Fibroblast of skin of abdomen (primary cell): ENCODE measurements around the gene AK2.
A peak's percentile ranks its signal among the peaks of the same experiment; 100 is the strongest.
"Not testable (repeated sequence)": the region's sequence is repeated elsewhere in the genome, so short reads cannot be mapped to it uniquely, and the experiment has no call there.

Source experiments
- DNase-seq: peaks from one replicate; pipeline ENCODE4 v3.0.0-alpha.2; 2013

AK2 gene

GRCh38 chr1:33050221-33051076 is 13.8 kb upstream of the AK2 start:
- DNase-seq: peak; percentile 82

GRCh38 chr1:33049371-33049770 is 12.7 kb upstream of the AK2 start:
- DNase-seq: no peak

GRCh38 chr1:33048426-33048825 is 11.7 kb upstream of the AK2 start:
- DNase-seq: no peak

GRCh38 chr1:33047839-33048305 is 11.2 kb upstream of the AK2 start:
- peak; percentile 38 for DNase-seq

- DNase-seq: no peak
These were observed 10.6 kb upstream of the AK2 start for GRCh38 chr1:33047290-33047689.

- not testable (repeated sequence) for DNase-seq
These were observed 9.6 kb upstream of the AK2 start for GRCh38 chr1:33046234-33046633.

- DNase-seq: no peak
These were observed 9.1 kb upstream of the AK2 start for GRCh38 chr1:33045814-33046213.

GRCh38 chr1:33045246-33045645 is 8.6 kb upstream of the AK2 start:
- DNase-seq: no peak

- DNase-seq: no peak
These were observed 6.8 kb upstream of the AK2 start for GRCh38 chr1:33043267-33044092.

- no peak for DNase-seq
These were observed 6.1 kb upstream of the AK2 start for GRCh38 chr1:33042831-33043230.

GRCh38 chr1:33041026-33041425 is 4.3 kb upstream of the AK2 start:
- DNase-seq: no peak

- no peak for DNase-seq
These were observed 3.2 kb upstream of the AK2 start for GRCh38 chr1:33039840-33040239.

GRCh38 chr1:33036051-33036525 is 595 bp downstream of the AK2 start:
- peak; percentile 4 for DNase-seq

- no peak for DNase-seq
These were observed 4.4 kb downstream of the AK2 start for GRCh38 chr1:33032126-33032869.

- DNase-seq: no peak
These were observed 5.2 kb downstream of the AK2 start for GRCh38 chr1:33031506-33031905.

- DNase-seq: no peak
These were observed 6.1 kb downstream of the AK2 start for GRCh38 chr1:33030575-33030974.

GRCh38 chr1:33029921-33030320 is 6.8 kb downstream of the AK2 start:
- DNase-seq: no peak

GRCh38 chr1:33029209-33029608 is 7.5 kb downstream of the AK2 start:
- no peak for DNase-seq

- no peak for DNase-seq
These were observed 10.9 kb downstream of the AK2 start for GRCh38 chr1:33025761-33026160.

- DNase-seq: no peak
These were observed 11.5 kb downstream of the AK2 start for GRCh38 chr1:33025180-33025569.

- not testable (repeated sequence) for DNase-seq
These were observed 12.1 kb downstream of the AK2 start for GRCh38 chr1:33024430-33025179.

- DNase-seq: no peak
These were observed 14.0 kb downstream of the AK2 start for GRCh38 chr1:33022650-33023200.
